Neural progenitor cell (in vitro differentiated cells): ENCODE measurements around the gene RPS6KA2.

Source experiments
- EZH2 ChIP-seq: fragments of 200-600 bp; sonication (generic); IDR thresholded peaks from 2 replicates; pipeline ENCODE4 v1.6.1; 2017; ENCODE audit warnings: antibody characterized with exemption, mild to moderate bottlenecking, moderate library complexity
- EZH2phosphoT487 ChIP-seq: fragments of 200-600 bp; sonication (generic); IDR thresholded peaks from 2 replicates; pipeline ENCODE4 v1.6.1; 2017; ENCODE audit warnings: antibody characterized with exemption
- TF ChIP-seq, protein P1 (sequence below): fragments of 200-600 bp; sonication (generic); IDR thresholded peaks from 2 replicates; pipeline ENCODE4 v1.5.1; 2017; ENCODE audit warnings: antibody characterized with exemption, mild to moderate bottlenecking

DNA sequence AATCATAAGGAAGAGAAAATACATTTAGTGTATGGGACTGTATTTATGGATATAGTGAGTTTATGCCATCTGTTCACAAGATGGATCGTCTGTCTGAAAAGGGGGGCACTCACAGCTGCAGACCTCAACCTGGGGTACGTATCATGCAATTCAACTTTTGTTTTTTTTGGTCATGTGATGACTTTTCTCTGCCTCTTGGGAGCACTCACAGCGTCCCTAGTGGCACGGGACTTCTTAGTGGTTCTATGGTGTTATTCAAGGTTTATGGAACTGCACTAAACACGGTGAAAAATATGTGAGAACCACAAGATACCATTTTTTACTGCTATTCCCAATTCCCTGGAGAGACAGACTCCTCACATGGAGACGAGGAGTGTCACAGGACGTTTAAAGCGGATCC lies 183.9 kb downstream of the RPS6KA2 start:
- TF ChIP-seq, protein P1, sequence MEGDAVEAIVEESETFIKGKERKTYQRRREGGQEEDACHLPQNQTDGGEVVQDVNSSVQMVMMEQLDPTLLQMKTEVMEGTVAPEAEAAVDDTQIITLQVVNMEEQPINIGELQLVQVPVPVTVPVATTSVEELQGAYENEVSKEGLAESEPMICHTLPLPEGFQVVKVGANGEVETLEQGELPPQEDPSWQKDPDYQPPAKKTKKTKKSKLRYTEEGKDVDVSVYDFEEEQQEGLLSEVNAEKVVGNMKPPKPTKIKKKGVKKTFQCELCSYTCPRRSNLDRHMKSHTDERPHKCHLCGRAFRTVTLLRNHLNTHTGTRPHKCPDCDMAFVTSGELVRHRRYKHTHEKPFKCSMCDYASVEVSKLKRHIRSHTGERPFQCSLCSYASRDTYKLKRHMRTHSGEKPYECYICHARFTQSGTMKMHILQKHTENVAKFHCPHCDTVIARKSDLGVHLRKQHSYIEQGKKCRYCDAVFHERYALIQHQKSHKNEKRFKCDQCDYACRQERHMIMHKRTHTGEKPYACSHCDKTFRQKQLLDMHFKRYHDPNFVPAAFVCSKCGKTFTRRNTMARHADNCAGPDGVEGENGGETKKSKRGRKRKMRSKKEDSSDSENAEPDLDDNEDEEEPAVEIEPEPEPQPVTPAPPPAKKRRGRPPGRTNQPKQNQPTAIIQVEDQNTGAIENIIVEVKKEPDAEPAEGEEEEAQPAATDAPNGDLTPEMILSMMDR = no peak
- TF ChIP-seq EZH2 = no peak
- TF ChIP-seq EZH2phosphoT487 = no peak
